Duodenal mucosa (tissue), 2 donors: ENCODE data around the gene VPS26A.

ENCODE experiments used
- H3K27ac ChIP-seq: one replicate; pipeline ENCODE4 v1.7.0; 2013; ENCODE audit warnings: low read depth, low read length
- H3K27me3 ChIP-seq, 2 donors: one replicate each; pipeline ENCODE4 v1.7.0; 2013; ENCODE audit warnings: low read length in 2 of 2, control low read depth in 1 of 2; ENCODE audit not compliant: insufficient read depth in 2 of 2, control insufficient read depth in 1 of 2
- H3K36me3 ChIP-seq, 2 donors: one replicate each; pipeline ENCODE4 v1.7.0; 2013; ENCODE audit warnings: low read length in 2 of 2, control low read depth in 1 of 2; ENCODE audit not compliant: insufficient read depth in 2 of 2, control insufficient read depth in 1 of 2
- H3K4me1 ChIP-seq, 2 donors: one replicate each; pipeline ENCODE4 v1.7.0; 2013; ENCODE audit warnings: low read length in 2 of 2, control low read depth in 1 of 2; ENCODE audit not compliant: insufficient read depth in 2 of 2, control insufficient read depth in 1 of 2
- H3K4me3 ChIP-seq, 2 donors: one replicate each; pipeline ENCODE4 v1.7.0; 2013; ENCODE audit warnings: low read length in 2 of 2, low read depth in 1 of 2
- H3K9ac ChIP-seq, 2 donors: one replicate each; pipeline ENCODE4 v1.7.0; 2013; ENCODE audit warnings: low read length in 2 of 2, low read depth in 1 of 2
- H3K9me3 ChIP-seq, 2 donors: one replicate each; pipeline ENCODE4 v1.7.0; 2013; ENCODE audit warnings: low read length in 2 of 2, control low read depth in 1 of 2; ENCODE audit not compliant: control insufficient read depth in 1 of 2

VPS26A gene

DNA sequence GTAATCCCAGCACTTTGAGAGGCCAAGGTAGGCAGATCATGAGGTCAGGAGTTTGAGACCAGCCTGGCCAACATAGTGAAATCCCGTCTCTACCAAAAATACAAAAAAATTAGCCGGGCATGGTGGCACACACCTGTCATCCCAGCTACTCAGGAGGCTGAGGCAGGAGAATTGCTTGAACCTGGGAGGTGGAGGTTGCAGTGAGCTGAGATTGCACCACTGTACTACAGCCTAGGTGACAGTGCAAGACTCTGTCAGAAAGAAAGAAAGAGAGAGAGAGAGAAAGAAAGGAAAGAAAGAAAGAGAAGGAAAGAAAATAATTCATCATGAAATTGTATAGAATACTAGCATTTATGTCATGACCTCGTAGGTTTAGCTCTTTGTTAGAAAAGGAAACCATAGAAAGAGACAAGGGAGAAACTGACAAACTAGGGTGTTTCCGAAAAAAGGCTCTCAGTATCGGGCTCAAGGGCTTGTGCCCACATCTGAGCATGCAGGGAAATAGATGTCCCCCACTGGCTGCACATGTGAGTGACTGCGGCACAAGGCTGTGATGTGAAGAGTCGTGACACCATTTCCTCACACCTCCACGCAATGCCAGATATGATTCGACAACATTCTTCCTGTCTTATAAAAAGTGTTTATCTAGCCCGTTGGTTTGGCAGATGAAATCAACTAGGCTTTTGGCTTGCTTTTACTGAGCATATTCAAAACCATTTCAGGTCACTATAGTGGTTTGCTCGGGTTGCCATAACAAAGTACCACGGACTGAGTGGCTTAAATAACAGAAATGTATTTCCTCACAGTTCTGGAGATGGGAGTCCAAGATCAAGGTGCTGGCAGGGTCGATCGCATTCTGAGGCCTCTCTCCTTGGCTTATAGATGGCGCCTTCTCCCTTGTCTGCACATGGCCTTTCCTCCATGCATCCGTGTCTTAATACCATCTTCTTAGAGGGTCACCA lies 34.1 kb upstream of the VPS26A start:
- Histone ChIP-seq H3K27me3 (no peaks in the 10 kb centered on the region), H3K4me3 (peak overlapping the region; percentile 52 to 60), H3K4me1 (peaks cover 3 to 12% of the 10 kb centered on the region in 2 donors), H3K27ac (peak overlapping the region; percentile 40), H3K36me3 (no peaks in the 10 kb centered on the region), H3K9ac (peak overlapping the region; percentile 29 to 78), H3K9me3 (no peaks in the 10 kb centered on the region)

- peak overlapping the region; percentile 21 to 52 for H3K4me3 ChIP-seq
- H3K4me1 ChIP-seq = peaks cover 3 to 12% of the 10 kb centered on the region in 2 donors
- no peaks in the 10 kb centered on the region for H3K36me3 ChIP-seq
- peak overlapping the region; percentile 40 for H3K27ac ChIP-seq
- no peaks in the 10 kb centered on the region for H3K9me3 ChIP-seq
- no peaks in the 10 kb centered on the region for H3K27me3 ChIP-seq
- peak overlapping the region; percentile 29 to 78 for H3K9ac ChIP-seq
These were observed 33.3 kb upstream of the VPS26A start for GRCh38 chr10:69090685-69091084.

DNA sequence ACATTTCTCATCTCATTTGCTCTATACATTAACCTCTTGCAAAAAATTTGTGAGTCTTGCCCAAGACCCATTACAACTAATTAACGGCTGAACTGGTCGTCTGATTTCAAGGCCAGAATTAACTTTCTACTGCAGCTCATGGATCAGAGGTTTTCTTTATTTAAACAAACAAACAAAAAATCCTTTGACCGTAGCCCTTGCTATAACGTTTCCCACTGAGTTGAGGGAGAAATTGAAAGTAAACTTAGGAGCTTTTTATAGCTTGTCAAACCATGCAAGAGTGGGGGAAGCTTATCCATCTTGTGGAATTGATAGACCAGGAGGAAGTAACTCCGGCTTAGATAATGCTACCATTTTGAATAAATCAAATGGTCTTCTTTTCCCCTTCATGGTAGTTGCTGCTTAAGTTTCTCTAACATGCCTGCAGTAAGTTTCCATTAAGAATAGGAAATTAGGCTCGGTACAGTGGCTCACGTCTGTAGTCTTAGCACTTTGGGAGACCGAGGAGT lies 32.8 kb upstream of the VPS26A start:
- H3K27me3 ChIP-seq = no peaks in the 10 kb centered on the region
- H3K9me3 ChIP-seq = no peaks in the 10 kb centered on the region
- no peaks in the 10 kb centered on the region for H3K36me3 ChIP-seq
- peak overlapping the region in 1 of 2 donors; percentile 78 for H3K9ac ChIP-seq
- H3K27ac ChIP-seq = peak overlapping the region; percentile 40
- peak overlapping the region; percentile 24 to 52 for H3K4me3 ChIP-seq
- peaks cover 3 to 10% of the 10 kb centered on the region in 2 donors for H3K4me1 ChIP-seq

GRCh38 chr10:69092959-69093850 lies 30.8 kb upstream of the VPS26A start:
- H3K9me3 ChIP-seq = no peaks in the 10 kb centered on the region
- peak overlapping the region in 1 of 2 donors; percentile 49 for H3K9ac ChIP-seq
- H3K36me3 ChIP-seq = no peaks in the 10 kb centered on the region
- H3K27ac ChIP-seq = no peak overlapping the region
- H3K4me3 ChIP-seq = no peak overlapping the region
- peaks cover 3 to 9% of the 10 kb centered on the region in 2 donors for H3K4me1 ChIP-seq
- H3K27me3 ChIP-seq = no peaks in the 10 kb centered on the region

DNA sequence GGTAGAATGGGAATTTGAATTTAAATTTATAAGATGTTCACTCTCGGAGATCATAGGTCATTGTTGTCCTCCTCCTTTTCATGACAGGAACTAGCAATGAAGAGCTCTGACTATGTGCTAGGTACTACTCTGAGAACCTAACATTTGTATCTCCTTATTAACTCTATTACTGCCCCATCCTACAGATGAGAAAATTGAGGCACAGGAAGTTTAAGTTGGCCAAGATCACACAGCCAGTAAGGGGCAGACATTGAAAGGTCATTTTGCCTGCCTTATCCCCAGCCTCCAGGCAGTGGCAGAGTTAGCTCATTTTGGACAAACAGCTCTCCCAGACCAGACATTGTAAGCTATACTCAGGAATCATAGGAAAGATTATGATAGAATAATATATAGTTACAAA lies 30.0 kb upstream of the VPS26A start:
- H3K4me1 ChIP-seq = peaks cover 3 to 9% of the 10 kb centered on the region in 2 donors
- no peaks in the 10 kb centered on the region for H3K9me3 ChIP-seq
- no peak overlapping the region for H3K27ac ChIP-seq
- no peak overlapping the region for H3K4me3 ChIP-seq
- H3K27me3 ChIP-seq = no peaks in the 10 kb centered on the region
- no peak overlapping the region for H3K9ac ChIP-seq
- H3K36me3 ChIP-seq = no peaks in the 10 kb centered on the region

GRCh38 chr10:69096045-69096444 lies 27.9 kb upstream of the VPS26A start:
- Histone ChIP-seq H3K9me3 (no peaks in the 10 kb centered on the region), H3K9ac (no peak overlapping the region), H3K4me3 (no peak overlapping the region), H3K4me1 (peaks cover 3 to 7% of the 10 kb centered on the region in 2 donors), H3K36me3 (no peaks in the 10 kb centered on the region), H3K27ac (no peak overlapping the region), H3K27me3 (no peaks in the 10 kb centered on the region)

GRCh38 chr10:69097729-69098128 lies 26.2 kb upstream of the VPS26A start:
- Histone ChIP-seq H3K9me3 (no peaks in the 10 kb centered on the region), H3K9ac (no peak overlapping the region), H3K36me3 (no peaks in the 10 kb centered on the region), H3K27me3 (no peaks in the 10 kb centered on the region), H3K4me1 (peaks cover 3% of the 10 kb centered on the region in 2 donors), H3K27ac (no peak overlapping the region), H3K4me3 (no peak overlapping the region)

GRCh38 chr10:69100136-69100872 lies 23.7 kb upstream of the VPS26A start:
- Histone ChIP-seq H3K9me3 (no peaks in the 10 kb centered on the region), H3K9ac (no peak overlapping the region), H3K27me3 (no peaks in the 10 kb centered on the region), H3K27ac (no peak overlapping the region), H3K4me3 (no peak overlapping the region), H3K36me3 (peaks cover 0 to 3% of the 10 kb centered on the region in 2 donors), H3K4me1 (no peaks in the 10 kb centered on the region)

- H3K36me3 ChIP-seq = peaks cover 0 to 3% of the 10 kb centered on the region in 2 donors
- H3K9ac ChIP-seq = no peak overlapping the region
- H3K9me3 ChIP-seq = no peaks in the 10 kb centered on the region
- H3K27me3 ChIP-seq = no peaks in the 10 kb centered on the region
- no peak overlapping the region for H3K4me3 ChIP-seq
- H3K27ac ChIP-seq = no peak overlapping the region
- no peaks in the 10 kb centered on the region for H3K4me1 ChIP-seq
These were observed 22.4 kb upstream of the VPS26A start for GRCh38 chr10:69101451-69102095.
